Activated T-helper 9 cell treated with anti-CD3 and anti-CD28 coated beads, Interleukin-2, amount 50 U/mL, for 16 hours (primary cell): Measurements from ENCODE around the gene JOSD2.

Experiments
- DNase-seq: peaks from one replicate; pipeline ENCODE4 v3.0.0-alpha.2; 2020; ENCODE audit warnings: low read depth

Gene JOSD2

GRCh38 chr19:50511069-50511822 lies at the start of gene JOSD2:
JOSD2 (minus strand) TSS chr19:50511191; CDS start chr19:50510431, 760 bp downstream.
- DNase-seq = peak; percentile 97

GRCh38 chr19:50559636-50560035 lies 48.6 kb upstream of the JOSD2 start:
- no peak for DNase-seq

- no peak for DNase-seq
Measured at GRCh38 chr19:50558449-50558848, 47.5 kb upstream of the JOSD2 start.

GRCh38 chr19:50558039-50558438 lies 47.0 kb upstream of the JOSD2 start:
- DNase-seq = no peak

GRCh38 chr19:50557009-50557613 lies 46.1 kb upstream of the JOSD2 start:
- DNase-seq = no peak

- DNase-seq = peak; percentile 56
Measured at GRCh38 chr19:50556282-50557008, 45.5 kb upstream of the JOSD2 start.

GRCh38 chr19:50555450-50556281 lies 44.7 kb upstream of the JOSD2 start:
- no peak for DNase-seq

GRCh38 chr19:50555033-50555432 lies 44.0 kb upstream of the JOSD2 start:
- no peak for DNase-seq

- DNase-seq = no peak
Measured at GRCh38 chr19:50554212-50554611, 43.2 kb upstream of the JOSD2 start.

GRCh38 chr19:50553134-50553703 lies 42.2 kb upstream of the JOSD2 start:
- no peak for DNase-seq

- no peak for DNase-seq
Measured at GRCh38 chr19:50552540-50552939, 41.5 kb upstream of the JOSD2 start.

GRCh38 chr19:50551715-50552187 lies 40.8 kb upstream of the JOSD2 start:
- DNase-seq = no peak

- DNase-seq = no peak
Measured at GRCh38 chr19:50551034-50551714, 40.2 kb upstream of the JOSD2 start.

GRCh38 chr19:50550594-50550966 lies 39.6 kb upstream of the JOSD2 start:
- no peak for DNase-seq

- DNase-seq = no peak
Measured at GRCh38 chr19:50549927-50550593, 39.1 kb upstream of the JOSD2 start.

GRCh38 chr19:50549059-50549926 lies 38.3 kb upstream of the JOSD2 start:
- DNase-seq = no peak

GRCh38 chr19:50548191-50549058 lies 37.4 kb upstream of the JOSD2 start:
- no peak for DNase-seq

- no peak for DNase-seq
Measured at GRCh38 chr19:50547385-50548190, 36.6 kb upstream of the JOSD2 start.
